Neural cell (in vitro differentiated cells): ENCODE measurements around the gene EBF3.

ENCODE experiments used
- CTCF ChIP-seq: fragments of 450-650 bp; IDR thresholded peaks from 2 replicates; pipeline ENCODE4 v1.5.1; 2014; ENCODE audit warnings: antibody characterized with exemption, mild to moderate bottlenecking, moderate library complexity; ENCODE audit not compliant: poor library complexity, severe bottlenecking
- EP300 ChIP-seq: fragments of 450-650 bp; conservative IDR thresholded peaks from 2 replicates; pipeline ENCODE4 v1.6.1; 2014; ENCODE audit warnings: antibody characterized with exemption, mild to moderate bottlenecking, moderate library complexity; ENCODE audit not compliant: poor library complexity, severe bottlenecking
- EZH2 ChIP-seq: fragments of 200-600, 300-800 bp; shearing (Covaris generic), sonication (generic); IDR thresholded peaks from 2 replicates; pipeline ENCODE4 v1.6.1; 2014; ENCODE audit warnings: antibody characterized with exemption, low read length, borderline replicate concordance, mild to moderate bottlenecking; ENCODE audit not compliant: insufficient read depth, poor library complexity, severe bottlenecking
- POLR2AphosphoS5 ChIP-seq: IDR thresholded peaks from 2 replicates; pipeline ENCODE4 v1.6.1; 2012
- RAD21 ChIP-seq: fragments of 450-650 bp; conservative IDR thresholded peaks from 2 replicates; pipeline ENCODE4 v1.6.1; 2014; ENCODE audit warnings: antibody characterized with exemption, mild to moderate bottlenecking, moderate library complexity
- TAF1 ChIP-seq: IDR thresholded peaks from 2 replicates; pipeline ENCODE4 v1.6.1; 2012; ENCODE audit warnings: low read depth

- TF ChIP-seq CTCF (no peak), EP300 (no peak), RAD21 (no peak), POLR2AphosphoS5 (no peak), EZH2 (no peak), TAF1 (no peak)
Observed at GRCh38 chr10:129869596-129870473, 94.2 kb downstream of the EBF3 start.
